IPS-NIHi7 (cell line): ENCODE measurements around the gene LRCH1.

Source experiments
- DNase-seq: peaks from one replicate; pipeline ENCODE4 v3.0.0; 2012; ENCODE audit warnings: mixed read lengths; ENCODE audit errors: extremely low spot score

Gene LRCH1

GRCh38 chr13:46639033-46639981, 86.3 kb downstream of the LRCH1 start:
- DNase-seq: no peak

- no peak for DNase-seq
Observed at GRCh38 chr13:46640843-46641242, 87.9 kb downstream of the LRCH1 start.

GRCh38 chr13:46641274-46642081, 88.5 kb downstream of the LRCH1 start:
- no peak for DNase-seq

- DNase-seq: no peak
Observed at GRCh38 chr13:46642254-46642653, 89.3 kb downstream of the LRCH1 start.

GRCh38 chr13:46643165-46643777, 90.3 kb downstream of the LRCH1 start:
- DNase-seq: no peak

GRCh38 chr13:46644816-46645215, 91.8 kb downstream of the LRCH1 start:
- DNase-seq: no peak

GRCh38 chr13:46647512-46648065, 94.6 kb downstream of the LRCH1 start:
- no peak for DNase-seq

GRCh38 chr13:46648166-46648607, 95.2 kb downstream of the LRCH1 start:
- DNase-seq: no peak

GRCh38 chr13:46649816-46650215, 96.8 kb downstream of the LRCH1 start:
- no peak for DNase-seq

- DNase-seq: no peak
Observed at GRCh38 chr13:46654951-46655350, 102.0 kb downstream of the LRCH1 start.

- DNase-seq: no peak
Observed at GRCh38 chr13:46655377-46656180, 102.6 kb downstream of the LRCH1 start.

- no peak for DNase-seq
Observed at GRCh38 chr13:46656786-46657185, 103.8 kb downstream of the LRCH1 start.

- no peak for DNase-seq
Observed at GRCh38 chr13:46659413-46660065, 106.6 kb downstream of the LRCH1 start.

GRCh38 chr13:46660416-46660815, 107.4 kb downstream of the LRCH1 start:
- no peak for DNase-seq

- no peak for DNase-seq
Observed at GRCh38 chr13:46660857-46661256, 107.9 kb downstream of the LRCH1 start.

GRCh38 chr13:46662690-46663089, 109.7 kb downstream of the LRCH1 start:
- no peak for DNase-seq

- no peak for DNase-seq
Observed at GRCh38 chr13:46663206-46664037, 110.5 kb downstream of the LRCH1 start.

GRCh38 chr13:46664195-46664594, 111.2 kb downstream of the LRCH1 start:
- DNase-seq: no peak

GRCh38 chr13:46665248-46665632, 112.3 kb downstream of the LRCH1 start:
- DNase-seq: no peak
